Measurements from ENCODE around the gene ZNF747. TPM values are rescaled to one million over a fixed set of nuclear protein-coding genes. Genes with fewer than 3 reads are reported as not detected.

ZNF747 gene
- 14.5 and 17.9 TPM in 2 replicates for total RNA-seq (2021)
- percentile 75 among the genes with signal in this experiment for Bru-seq, nascent RNA
- BruChase-seq, experiment 1, labeled RNA remaining after a 2-hour chase: percentile 82 among the genes with signal in this experiment
- percentile 81 among the genes with signal in this experiment for BruChase-seq, experiment 2, labeled RNA remaining after a 6-hour chase
- long read RNA-seq, partial matches to known transcripts: 0 of 6 reads
- long read RNA-seq, other reads (novel, unspliced or antisense): 0 of 6 reads

- DNase-seq: peak; percentile 72 to 92
- CTCF ChIA-PET: interaction anchor here (1.1 to 3.1 kb wide), 5 partner anchors 20 to 105 kb away, joined by 3 to 25 read pairs (median 7); partner anchors contain the start of genes DCTPP1, ZNF689 and ZNF764
- POLR2A ChIA-PET (ENCODE audit: unreplicated experiment): interaction anchor here (0.6 to 3.2 kb wide), 3 partner anchors 20 to 43 kb away, joined by 3 to 21 read pairs (median 5); partner anchors contain the start of gene ZNF764
- Histone ChIP-seq H3K27me3 (ENCODE audit: insufficient read depth, low read depth) (no peaks in the 10 kb centered on the region), H3K27ac (peak within 1 kb of the TSS; percentile 57), H3K4me3 (peak within 1 kb of the TSS; percentile 73), H3K79me2 (ENCODE audit: low read depth) (peaks cover 48% of the 10 kb centered on the region), H3K4me2 (peak within 1 kb of the TSS; percentile 90), H3K9me3 (ENCODE audit: insufficient read depth, low read depth) (no peaks in the 10 kb centered on the region), H3K36me3 (ENCODE audit: low read depth) (0 out of 2 replicates have a peak, but pooled peaks cover 13% of the 10 kb centered on the region), H4K20me1 (ENCODE audit: insufficient read depth) (no peaks in the 10 kb centered on the region), H3K4me1 (replicated peaks; ENCODE audit: insufficient read depth) (peaks cover 30% of the 10 kb centered on the region), H2AFZ (peak within 1 kb of the TSS; percentile 92), H3F3A (ENCODE audit: insufficient read depth, low read depth) (peaks cover 20% of the 10 kb centered on the region), H3K9me2 (ENCODE audit: insufficient read depth) (no peaks in the 10 kb centered on the region)
- intact Hi-C loops (cut with micrococcal nuclease; ENCODE audit: unreplicated experiment): loop anchor here (1.0 to 2.0 kb wide), 5 partner anchors 24 to 104 kb away; partner anchors contain the start of genes DCTPP1, ZNF764 and ZNF785
- TSS peak; percentile 31 for BruUV-seq (replicated peaks)
- TF ChIP-seq, protein P1, sequence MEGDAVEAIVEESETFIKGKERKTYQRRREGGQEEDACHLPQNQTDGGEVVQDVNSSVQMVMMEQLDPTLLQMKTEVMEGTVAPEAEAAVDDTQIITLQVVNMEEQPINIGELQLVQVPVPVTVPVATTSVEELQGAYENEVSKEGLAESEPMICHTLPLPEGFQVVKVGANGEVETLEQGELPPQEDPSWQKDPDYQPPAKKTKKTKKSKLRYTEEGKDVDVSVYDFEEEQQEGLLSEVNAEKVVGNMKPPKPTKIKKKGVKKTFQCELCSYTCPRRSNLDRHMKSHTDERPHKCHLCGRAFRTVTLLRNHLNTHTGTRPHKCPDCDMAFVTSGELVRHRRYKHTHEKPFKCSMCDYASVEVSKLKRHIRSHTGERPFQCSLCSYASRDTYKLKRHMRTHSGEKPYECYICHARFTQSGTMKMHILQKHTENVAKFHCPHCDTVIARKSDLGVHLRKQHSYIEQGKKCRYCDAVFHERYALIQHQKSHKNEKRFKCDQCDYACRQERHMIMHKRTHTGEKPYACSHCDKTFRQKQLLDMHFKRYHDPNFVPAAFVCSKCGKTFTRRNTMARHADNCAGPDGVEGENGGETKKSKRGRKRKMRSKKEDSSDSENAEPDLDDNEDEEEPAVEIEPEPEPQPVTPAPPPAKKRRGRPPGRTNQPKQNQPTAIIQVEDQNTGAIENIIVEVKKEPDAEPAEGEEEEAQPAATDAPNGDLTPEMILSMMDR (conservative IDR thresholded peaks at IDR 0.05): peak; percentile 29; the same call in 1 of the 2 replicates
- no peak for TF ChIP-seq EZH2 (IDR thresholded peaks at IDR 0.05; ENCODE audit: low read depth)
Observed at GRCh38 chr16:30534368-30535105, at the start of gene ZNF747. ZNF747 (minus strand) TSS chr16:30534858; CDS start chr16:30534679, 179 bp downstream.

DNA sequence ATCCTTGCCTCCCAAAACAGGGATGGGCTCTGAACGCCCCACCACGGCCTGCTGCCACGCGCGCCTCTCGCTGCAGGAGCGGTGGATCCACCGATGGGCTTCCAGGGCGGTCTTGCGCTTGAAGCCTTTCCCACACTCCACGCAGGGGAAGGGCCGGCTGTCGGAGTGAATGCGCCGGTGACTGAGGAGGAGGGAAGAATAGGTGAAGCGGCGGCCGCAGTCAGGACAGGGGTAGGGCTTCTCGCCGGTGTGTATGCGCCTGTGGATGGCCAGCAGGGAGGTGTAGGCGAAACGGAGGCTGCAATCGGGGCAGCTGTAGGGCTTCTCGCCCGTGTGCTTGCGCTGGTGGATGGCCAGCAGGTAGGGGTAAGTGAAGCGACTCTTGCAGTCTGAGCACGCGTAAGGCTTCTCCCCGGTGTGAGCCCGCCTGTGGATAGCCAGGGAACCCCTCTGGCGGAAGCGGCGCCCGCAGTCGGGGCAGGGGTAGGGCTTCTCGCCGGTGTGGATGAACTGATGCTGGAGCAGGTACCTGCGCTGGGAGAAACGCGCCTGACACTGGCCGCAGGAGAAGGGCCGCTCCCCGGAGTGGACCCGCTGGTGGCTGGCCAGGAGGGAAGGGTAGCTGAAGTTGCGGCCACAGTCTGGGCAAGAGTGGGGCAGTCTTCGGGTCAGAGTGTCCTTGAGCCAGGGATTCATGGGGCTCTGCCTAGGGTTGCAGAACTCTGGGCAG, 48.1 kb upstream of the ZNF747 start:
- POLR2A ChIA-PET (ENCODE audit: unreplicated experiment): no interaction called here
- BruUV-seq (replicated peaks): no TSS peak
- no peaks in the 10 kb centered on the region for H3K27me3 ChIP-seq (ENCODE audit: insufficient read depth, low read depth)

More for the DNA sequence above, 48.1 kb upstream of the ZNF747 start:
- Histone ChIP-seq H3K4me1 (replicated peaks; ENCODE audit: insufficient read depth) (peaks cover 12% of the 10 kb centered on the region; the same call in 1 of the 2 replicates), H3K9me2 (ENCODE audit: insufficient read depth) (no peaks in the 10 kb centered on the region), H3K4me3 (no peak overlapping the region), H3F3A (ENCODE audit: insufficient read depth, low read depth) (peaks cover 6% of the 10 kb centered on the region; the same call in 1 of the 2 replicates), H4K20me1 (ENCODE audit: insufficient read depth) (no peaks in the 10 kb centered on the region; the same call in 1 of the 2 replicates), H3K36me3 (ENCODE audit: low read depth) (0 out of 2 replicates have a peak, but pooled peaks cover 7% of the 10 kb centered on the region), H3K4me2 (no peak overlapping the region), H3K79me2 (ENCODE audit: low read depth) (peaks cover 47% of the 10 kb centered on the region), H2AFZ (no peak overlapping the region), H3K27ac (no peak overlapping the region), H3K9me3 (ENCODE audit: insufficient read depth, low read depth) (no peaks in the 10 kb centered on the region)
- CTCF ChIA-PET: no interaction called here
- DNase-seq: no peak
- TF ChIP-seq EZH2 (IDR thresholded peaks at IDR 0.05; ENCODE audit: low read depth): no peak
- TF ChIP-seq, protein P1 (conservative IDR thresholded peaks at IDR 0.05): no peak
- intact Hi-C loops (cut with micrococcal nuclease; ENCODE audit: unreplicated experiment): no loop called here

Measured in PC-9 (cell line).